SK-N-SH treated with all-trans-retinoic acid at 6 μM for 48 hours (cell line): Measurements from ENCODE around the gene PDE4B.

Experiments
- ATAC-seq: fragments of 200-7000 bp; cut with Tn5 transposase; 3 replicates; pipeline ENCODE4 v1.9.1; 2020; ENCODE audit warnings: mild to moderate bottlenecking, moderate library complexity
- ARNTL ChIP-seq: fragments of 450-650 bp; formaldehyde crosslinking; IDR thresholded peaks from 2 replicates; pipeline ENCODE4 v1.5.0; 2020; ENCODE audit warnings: low read depth, mild to moderate bottlenecking, moderate library complexity, borderline replicate concordance
- BACH2 ChIP-seq: fragments of 250-450 bp; sonication (Bioruptor Pico); IDR thresholded peaks from 2 replicates; pipeline ENCODE4 v1.9.0; 2021; ENCODE audit warnings: mild to moderate bottlenecking, borderline replicate concordance
- CREB5 ChIP-seq: fragments of 250-450 bp; sonication (Bioruptor Pico); IDR thresholded peaks from 2 replicates; pipeline ENCODE4 v1.5.1; 2020; ENCODE audit warnings: low read depth, mild to moderate bottlenecking, moderate library complexity
- CSRNP3 ChIP-seq: fragments of 250-450 bp; sonication (Bioruptor Pico); IDR thresholded peaks from 2 replicates; pipeline ENCODE4 v1.5.1; 2021; ENCODE audit warnings: mild to moderate bottlenecking, moderate library complexity
- ESRRG ChIP-seq: fragments of 250-450 bp; sonication (Bioruptor Pico); IDR thresholded peaks from 2 replicates; pipeline ENCODE4 v1.6.1; 2021; ENCODE audit warnings: mild to moderate bottlenecking
- GLIS3 ChIP-seq: fragments of 250-450 bp; sonication (Bioruptor Pico); IDR thresholded peaks from 2 replicates; pipeline ENCODE4 v1.5.0; 2020; ENCODE audit warnings: mild to moderate bottlenecking, moderate library complexity
- ISL1 ChIP-seq: fragments of 250-450 bp; sonication (Bioruptor Pico); IDR thresholded peaks from 2 replicates; pipeline ENCODE4 v2.1.2; 2022; ENCODE audit warnings: mild to moderate bottlenecking, moderate library complexity
- OSR1 ChIP-seq: fragments of 250-450 bp; sonication (Bioruptor Pico); IDR thresholded peaks from 2 replicates; pipeline ENCODE4 v1.8.0; 2022; ENCODE audit warnings: moderate library complexity, mild to moderate bottlenecking, inconsistent platforms
- PATZ1 ChIP-seq: fragments of 250-450 bp; sonication (Bioruptor Pico); IDR thresholded peaks from 2 replicates; pipeline ENCODE4 v1.8.0; 2020; ENCODE audit warnings: mild to moderate bottlenecking, moderate library complexity, borderline replicate concordance
- PPARA ChIP-seq: fragments of 250-450 bp; sonication (Bioruptor Pico); IDR thresholded peaks from 2 replicates; pipeline ENCODE4 v1.5.0; 2020; ENCODE audit warnings: mild to moderate bottlenecking, borderline replicate concordance
- RARB ChIP-seq: fragments of 250-450 bp; sonication (Bioruptor Pico); IDR thresholded peaks from 2 replicates; pipeline ENCODE4 v1.8.0; 2021; ENCODE audit warnings: mild to moderate bottlenecking, moderate library complexity
- SNAI2 ChIP-seq: fragments of 250-450 bp; sonication (Bioruptor Pico); IDR thresholded peaks from 2 replicates; pipeline ENCODE4 v1.5.0; 2020; ENCODE audit warnings: mild to moderate bottlenecking, moderate library complexity
- TCF4 ChIP-seq: fragments of 250-450 bp; sonication (Bioruptor Pico); IDR thresholded peaks from 2 replicates; pipeline ENCODE4 v1.8.0; 2021; ENCODE audit warnings: mild to moderate bottlenecking, moderate library complexity, borderline replicate concordance
- TOX ChIP-seq: fragments of 250-450 bp; sonication (Bioruptor Pico); IDR thresholded peaks from 2 replicates; pipeline ENCODE4 v1.8.0; 2021; ENCODE audit warnings: mild to moderate bottlenecking, moderate library complexity, borderline replicate concordance
- TSHZ2 ChIP-seq: fragments of 250-450 bp; sonication (Bioruptor Pico); IDR thresholded peaks from 2 replicates; pipeline ENCODE4 v1.5.0; 2020; ENCODE audit warnings: mild to moderate bottlenecking, moderate library complexity
- ZFP30 ChIP-seq: fragments of 450-650 bp; formaldehyde crosslinking; IDR thresholded peaks from 2 replicates; pipeline ENCODE4 v1.5.0; 2022; ENCODE audit warnings: mild to moderate bottlenecking, moderate library complexity
- ZNF565 ChIP-seq: fragments of 450-650 bp; formaldehyde crosslinking; conservative IDR thresholded peaks from 2 replicates; pipeline ENCODE4 v1.5.0; 2020; ENCODE audit warnings: low read depth, mild to moderate bottlenecking, moderate library complexity
- ZNF70 ChIP-seq: fragments of 450-650 bp; formaldehyde crosslinking; IDR thresholded peaks from 2 replicates; pipeline ENCODE4 v1.5.0; 2020; ENCODE audit warnings: mild to moderate bottlenecking, moderate library complexity

Gene PDE4B

GRCh38 chr1:66399888-66400529 is 607.3 kb downstream of the PDE4B start:
- no peak for TF ChIP-seq RARB
- no peak for TF ChIP-seq PATZ1 (CRISPR knock-in tag)
- TF ChIP-seq OSR1 = no peak
- no peak for TF ChIP-seq ZNF565 (CRISPR knock-in tag)
- no peak for TF ChIP-seq GLIS3 (CRISPR knock-in tag)
- TF ChIP-seq ESRRG = no peak
- no peak for TF ChIP-seq ZFP30 (CRISPR knock-in tag)
- TF ChIP-seq TOX (CRISPR knock-in tag) = no peak
- no peak for TF ChIP-seq CSRNP3 (CRISPR knock-in tag)
- no peak for TF ChIP-seq TCF4
- no peak for ATAC-seq

- TF ChIP-seq TSHZ2 (CRISPR knock-in tag) = no peak
- TF ChIP-seq OSR1 = no peak
- TF ChIP-seq ZNF70 (CRISPR knock-in tag) = no peak
- no peak for TF ChIP-seq TOX (CRISPR knock-in tag)
- no peak for TF ChIP-seq ARNTL (CRISPR knock-in tag)
- no peak for TF ChIP-seq ISL1
- TF ChIP-seq BACH2 (CRISPR knock-in tag) = no peak
- TF ChIP-seq PATZ1 (CRISPR knock-in tag) = no peak
- no peak for ATAC-seq
Measured at GRCh38 chr1:66400660-66401059, 608.0 kb downstream of the PDE4B start.

- TF ChIP-seq RARB (no peak), ZNF70 (CRISPR knock-in tag) (no peak), CREB5 (CRISPR knock-in tag) (no peak), SNAI2 (no peak), BACH2 (CRISPR knock-in tag) (no peak), PATZ1 (CRISPR knock-in tag) (no peak), ESRRG (no peak), PPARA (CRISPR knock-in tag) (no peak), ISL1 (no peak), GLIS3 (CRISPR knock-in tag) (no peak)
- ATAC-seq = no peak
Measured at GRCh38 chr1:66401244-66401643, 608.5 kb downstream of the PDE4B start.
